Right lung (tissue), 5 donors: Measurements from ENCODE around the gene ADCK1. TPM values are rescaled to one million over a fixed set of nuclear protein-coding genes. Genes with fewer than 3 reads are reported as not detected.

ENCODE experiments used
- polyA plus RNA-seq, 5 donors: library from polyadenylated mRNA; unstranded; fragments of 120-200 nt; gene quantifications; one replicate each; pipeline versions ENCODE4 v1.2.1 to v1.2.3, GENCODE V29; 2013; ENCODE audit warnings: inconsistent platforms in 1 of 5, low replicate concordance in 1 of 5; ENCODE audit not compliant: insufficient read length in 5 of 5, insufficient read depth in 1 of 5

The ADCK1 gene
- polyA plus RNA-seq, 5 donors = 4.9 to 6.9 (median 6.8) TPM

Other genes with a start within 250 kb of the ADCK1 start
- gene SPTLC2, start 183.5 kb upstream of the ADCK1 start, polyA plus RNA-seq = 10 to 100 TPM; 22.7 to 37.2 (median 34.9) TPM
- 10 to 100 TPM; 13.1 to 18.2 (median 15.6) TPM for gene ALKBH1, start 92.1 kb upstream of the ADCK1 start, polyA plus RNA-seq
- gene SLIRP, start 92.0 kb upstream of the ADCK1 start, polyA plus RNA-seq = 10 to 100 TPM; 68.1 to 78.6 (median 73.7) TPM
- gene SNW1, start 39.0 kb upstream of the ADCK1 start, polyA plus RNA-seq = 10 to 100 TPM; 75.6 to 95.0 (median 89.4) TPM